WI38 (cell line): ENCODE results near the gene PLEKHG3.

Experiments used
- H3K4me3 ChIP-seq: 2 replicates; pipeline ENCODE4 v1.5.1; 2011; ENCODE audit warnings: low read depth, mild to moderate bottlenecking, control low read depth, low read length
- TF ChIP-seq, protein P1 (sequence below): IDR thresholded peaks from 2 replicates; pipeline ENCODE4 v1.5.1; 2012; ENCODE audit warnings: low read depth, mild to moderate bottlenecking, control low read depth, low read length

Gene PLEKHG3

DNA sequence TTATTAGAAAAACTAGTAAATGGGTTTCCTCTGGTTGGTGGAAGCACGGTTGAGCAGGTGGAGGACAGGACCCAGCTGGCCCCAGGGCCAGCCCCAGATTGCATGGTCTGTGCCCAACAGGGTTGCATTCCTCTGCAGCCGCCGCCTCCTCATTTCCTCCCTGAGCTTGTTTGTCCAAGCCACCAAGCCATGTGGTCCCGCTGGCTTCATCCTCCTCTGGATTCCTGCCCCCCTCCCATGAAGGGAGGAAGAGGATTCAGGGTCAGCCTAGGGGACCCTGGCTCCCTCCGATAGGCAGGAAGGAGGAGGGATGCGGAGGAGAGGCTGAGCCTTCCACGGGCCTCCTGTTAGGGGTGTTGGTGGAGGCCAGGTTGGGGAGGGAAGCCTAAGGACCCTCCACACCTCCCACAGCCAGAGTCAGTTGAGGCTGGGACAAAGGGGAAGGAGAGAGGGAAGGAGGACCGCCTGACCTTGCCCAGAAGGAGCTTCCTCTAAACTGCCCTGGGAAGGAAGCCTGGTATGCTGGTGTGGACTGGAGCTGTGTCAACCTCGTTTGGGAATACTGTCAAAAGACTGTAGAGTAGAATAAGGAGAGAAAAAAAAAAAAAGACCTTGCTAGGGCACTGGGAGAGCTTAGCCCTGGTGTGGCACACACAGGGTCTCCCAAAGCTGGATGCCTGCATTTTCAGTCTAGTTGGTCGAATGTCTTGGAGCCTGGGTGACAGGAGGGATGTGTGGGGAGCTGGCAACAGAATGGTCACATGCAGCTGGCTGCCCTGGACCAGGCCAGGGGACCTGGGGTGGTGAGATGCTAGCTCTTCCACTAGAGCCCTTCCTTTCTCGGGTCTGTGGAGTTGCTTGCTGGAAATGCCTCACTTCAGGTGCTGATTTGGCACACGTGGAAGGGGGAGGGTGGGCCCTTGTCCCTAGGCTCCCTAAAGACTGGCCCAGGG, 42.4 kb downstream of the PLEKHG3 start:
- no peak overlapping the region for H3K4me3 ChIP-seq

DNA sequence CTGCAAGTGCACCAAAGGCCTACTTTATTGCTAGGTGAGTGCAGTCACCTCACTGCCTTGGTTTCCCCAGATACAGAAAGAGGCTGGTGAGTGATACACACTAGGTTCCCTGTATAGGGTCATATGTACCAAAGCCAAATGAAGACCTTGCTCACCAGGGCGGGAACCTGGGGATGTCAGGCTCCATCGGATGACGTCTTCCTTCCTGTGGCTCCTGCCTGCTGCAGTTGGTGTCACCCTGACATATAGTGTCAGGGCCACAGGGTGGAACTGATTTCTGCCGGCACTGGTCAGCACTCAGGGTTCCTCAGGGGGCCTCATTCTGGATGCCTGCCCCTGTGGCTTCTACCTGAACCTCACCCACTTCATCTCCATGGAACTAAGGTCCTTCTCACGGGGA, 43.1 kb downstream of the PLEKHG3 start:
- no peak overlapping the region for H3K4me3 ChIP-seq
- TF ChIP-seq, protein P1, sequence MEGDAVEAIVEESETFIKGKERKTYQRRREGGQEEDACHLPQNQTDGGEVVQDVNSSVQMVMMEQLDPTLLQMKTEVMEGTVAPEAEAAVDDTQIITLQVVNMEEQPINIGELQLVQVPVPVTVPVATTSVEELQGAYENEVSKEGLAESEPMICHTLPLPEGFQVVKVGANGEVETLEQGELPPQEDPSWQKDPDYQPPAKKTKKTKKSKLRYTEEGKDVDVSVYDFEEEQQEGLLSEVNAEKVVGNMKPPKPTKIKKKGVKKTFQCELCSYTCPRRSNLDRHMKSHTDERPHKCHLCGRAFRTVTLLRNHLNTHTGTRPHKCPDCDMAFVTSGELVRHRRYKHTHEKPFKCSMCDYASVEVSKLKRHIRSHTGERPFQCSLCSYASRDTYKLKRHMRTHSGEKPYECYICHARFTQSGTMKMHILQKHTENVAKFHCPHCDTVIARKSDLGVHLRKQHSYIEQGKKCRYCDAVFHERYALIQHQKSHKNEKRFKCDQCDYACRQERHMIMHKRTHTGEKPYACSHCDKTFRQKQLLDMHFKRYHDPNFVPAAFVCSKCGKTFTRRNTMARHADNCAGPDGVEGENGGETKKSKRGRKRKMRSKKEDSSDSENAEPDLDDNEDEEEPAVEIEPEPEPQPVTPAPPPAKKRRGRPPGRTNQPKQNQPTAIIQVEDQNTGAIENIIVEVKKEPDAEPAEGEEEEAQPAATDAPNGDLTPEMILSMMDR, result no peak

More for the DNA sequence above, 42.4 kb downstream of the PLEKHG3 start:
- TF ChIP-seq, protein P1, result no peak

DNA sequence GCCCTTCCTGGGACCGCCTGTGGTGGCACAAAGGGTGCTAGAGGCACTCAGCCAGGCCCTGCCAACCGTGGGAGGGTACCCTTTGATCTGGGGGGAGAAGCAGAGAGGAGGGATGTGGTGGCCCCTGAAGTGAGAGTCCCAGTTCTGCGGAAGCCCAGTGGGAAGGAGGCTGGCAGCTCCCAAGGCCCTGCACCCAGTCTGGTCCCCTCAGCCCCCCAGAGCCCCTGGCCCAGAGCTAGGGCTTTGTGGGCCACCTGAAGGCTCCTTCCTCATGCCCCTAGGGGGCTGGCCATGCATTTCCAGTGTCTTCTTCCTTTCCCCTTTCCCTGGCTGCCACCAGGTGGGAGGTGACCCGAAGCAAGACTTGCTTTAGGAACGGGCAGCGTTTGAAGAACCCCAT, 44.3 kb downstream of the PLEKHG3 start:
- no peak overlapping the region for H3K4me3 ChIP-seq
- TF ChIP-seq, protein P1, result no peak

DNA sequence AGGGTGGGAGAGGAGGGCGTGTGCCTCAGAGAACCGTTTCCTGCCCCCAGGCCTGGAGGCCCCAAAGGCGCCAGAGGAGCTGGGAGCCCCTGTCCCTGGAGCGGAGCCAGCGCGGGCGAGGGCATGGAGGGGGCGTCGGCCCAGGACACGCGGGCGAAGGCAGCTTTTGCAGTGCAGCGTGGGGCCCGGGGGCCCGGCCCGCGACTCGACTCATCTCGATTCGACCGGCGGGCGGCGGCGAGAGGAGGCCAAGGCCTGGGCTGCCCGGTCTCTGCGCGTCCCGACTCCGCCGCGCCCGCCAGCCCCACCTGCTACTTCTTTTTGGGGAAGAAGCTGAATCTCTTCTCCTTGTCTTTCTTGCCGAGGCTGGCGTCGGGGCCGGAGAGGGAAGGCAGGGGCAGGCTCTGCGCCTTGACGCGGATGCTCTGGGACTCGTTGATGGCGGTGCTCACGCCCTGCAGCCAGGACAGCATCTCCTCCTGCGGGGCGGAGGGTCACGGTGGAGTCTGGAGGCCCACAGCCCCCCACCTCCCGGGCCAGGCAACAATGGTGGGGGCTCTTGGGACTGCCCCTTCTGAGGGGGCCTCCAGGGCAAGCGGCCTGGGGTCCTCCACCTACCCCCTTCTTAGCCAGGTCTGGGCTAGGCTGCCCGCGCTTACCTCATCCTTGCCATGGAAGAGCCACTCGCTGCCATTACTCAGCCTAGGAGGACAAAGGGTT, 44.9 kb downstream of the PLEKHG3 start:
- no peak overlapping the region for H3K4me3 ChIP-seq
- TF ChIP-seq, protein P1, result no peak

DNA sequence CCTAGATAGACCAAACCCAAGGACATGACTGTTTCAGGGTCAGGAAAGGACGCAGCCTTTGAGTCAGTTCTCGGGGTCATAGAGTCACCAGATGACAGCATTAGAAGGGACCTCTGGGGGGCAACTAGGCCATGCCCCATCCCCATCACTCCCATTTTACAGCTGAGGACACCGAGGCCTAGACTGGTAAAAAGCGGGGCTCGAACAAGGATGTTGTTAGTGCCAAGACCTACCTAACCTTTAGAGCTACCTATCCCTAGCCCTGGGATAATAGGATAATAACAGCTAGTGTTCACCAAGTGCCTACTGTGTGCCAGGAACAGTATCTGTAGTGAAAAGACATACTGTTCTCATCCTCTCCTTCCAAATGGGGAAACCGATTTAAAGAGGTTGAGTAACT, 48.7 kb downstream of the PLEKHG3 start:
- TF ChIP-seq, protein P1, result no peak
- no peak overlapping the region for H3K4me3 ChIP-seq

DNA sequence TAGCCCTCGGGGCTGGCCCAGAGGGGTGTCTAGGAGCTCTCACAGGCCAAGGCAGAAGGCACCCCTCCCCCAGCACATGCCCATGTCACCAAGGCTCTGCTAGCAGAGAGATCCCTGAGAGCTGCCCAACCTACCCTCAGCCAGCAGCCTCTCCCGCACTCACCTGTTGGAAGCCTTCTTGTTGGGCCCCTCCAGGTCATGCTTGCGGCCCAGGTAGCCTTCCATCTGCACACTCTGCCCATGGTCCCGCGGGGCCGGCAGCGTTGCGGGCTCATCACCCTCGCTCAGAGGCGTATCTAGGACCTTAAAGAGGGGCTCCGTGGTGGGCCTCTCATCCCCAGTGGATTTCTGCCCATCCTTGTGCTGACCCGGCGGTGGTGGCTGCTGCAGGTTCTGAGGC, 49.1 kb downstream of the PLEKHG3 start:
- no peak overlapping the region for H3K4me3 ChIP-seq
- TF ChIP-seq, protein P1, result no peak

DNA sequence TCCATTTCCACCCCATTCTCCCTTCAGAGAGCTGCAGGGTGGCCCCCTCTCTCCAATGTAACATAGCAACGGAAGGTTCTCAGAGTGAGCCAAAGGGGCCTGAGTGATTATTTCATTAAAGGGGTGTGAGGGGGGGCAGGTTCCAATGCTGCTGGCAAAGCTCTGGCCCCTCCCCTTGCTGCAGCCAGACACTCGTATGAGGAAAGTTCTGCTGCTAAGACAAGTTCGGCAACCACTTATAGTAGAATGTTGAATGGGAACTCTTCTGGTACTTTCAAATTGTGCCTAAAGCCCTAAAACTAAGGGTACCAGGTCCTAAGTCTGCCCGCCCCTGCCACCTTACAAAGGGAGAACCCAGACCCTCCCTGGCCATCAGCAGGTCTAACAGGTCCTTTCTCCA, 49.8 kb downstream of the PLEKHG3 start:
- TF ChIP-seq, protein P1, result no peak
- no peak overlapping the region for H3K4me3 ChIP-seq
